NB4 (cell line): ENCODE data around the gene ENPEP.

Experiments
- CTCF ChIP-seq: IDR thresholded peaks from one replicate; pipeline ENCODE4 v1.5.1; 2012; ENCODE audit warnings: low read depth, low read length
- MYC ChIP-seq: IDR thresholded peaks from 2 replicates; pipeline ENCODE4 v1.6.1; 2011; ENCODE audit warnings: low read depth, low read length
- POLR2A ChIP-seq: IDR thresholded peaks from 2 replicates; pipeline ENCODE4 v1.6.1; 2011; ENCODE audit warnings: mild to moderate bottlenecking; ENCODE audit not compliant: insufficient read length; ENCODE audit errors: extremely low read depth

- TF ChIP-seq CTCF (no peak), POLR2A (no peak), MYC (no peak)
Measured at GRCh38 chr4:110605077-110605476, 129.1 kb downstream of the ENPEP start.
